Measurements from ENCODE around the gene TMEM44. TPM values are rescaled to one million over a fixed set of nuclear protein-coding genes. Genes with fewer than 3 reads are reported as not detected.
A peak's percentile ranks its signal among the peaks of the same experiment; 100 is the strongest.

Gene TMEM44
- total and polyA plus RNA-seq, 11 donors, result 3.8 to 8.5 (median 4.7) TPM

GRCh38 chr3:194596906-194597305, 36.3 kb downstream of the TMEM44 start:
- Histone ChIP-seq H3K27ac (no peak overlapping the region), H3K4me1 (peaks cover 0 to 21% (median 4%) of the 10 kb centered on the region in 12 donors), H3K9me3 (no peaks in the 10 kb centered on the region), H3K4me3 (no peak overlapping the region), H3K36me3 (peaks cover 0 to 5% (median 0%) of the 10 kb centered on the region in 9 donors), H3K27me3 (no peaks in the 10 kb centered on the region)
- TF ChIP-seq POLR2A (IDR thresholded peaks at IDR 0.05), result no peak
- peak in 1 of 4 donors; percentile 37 for ATAC-seq
- no peak for DNase-seq
- WGBS, 4 donors, result 81 to 86% (median 82%) methylated on average over 4 to 5 of the region's 5 CpGs
- intact Hi-C loops (cut with DNase I), result loop anchor here in 5 of 10 donors (5.0 to 10.0 kb wide), 2 partner anchors 125 to 262 kb away; no protein-coding TSS in a partner anchor

- WGBS, 4 donors, result 73 to 79% (median 76%) methylated on average over 10 of the region's 10 CpGs
- Histone ChIP-seq H3K9me3 (no peaks in the 10 kb centered on the region), H3K4me3 (no peak overlapping the region), H3K4me1 (peaks cover 0 to 26% (median 5%) of the 10 kb centered on the region in 12 donors), H3K27ac (peak overlapping the region in 2 of 12 donors; percentile 20 to 23), H3K27me3 (no peaks in the 10 kb centered on the region), H3K36me3 (peaks cover 0 to 28% (median 4%) of the 10 kb centered on the region in 9 donors)
- DNase-seq, result no peak
- peak in 3 of 4 donors; percentile 38 to 60 (median 55) for ATAC-seq
- intact Hi-C loops (cut with DNase I), result loop anchor here in 5 of 10 donors (1.0 to 10.0 kb wide), 2 partner anchors 121 to 258 kb away; no protein-coding TSS in a partner anchor
- TF ChIP-seq POLR2A (IDR thresholded peaks at IDR 0.05), result no peak
- no peak for TF ChIP-seq CTCF (IDR thresholded peaks at IDR 0.05)
These were observed 40.1 kb downstream of the TMEM44 start for GRCh38 chr3:194592798-194593752.

DNA sequence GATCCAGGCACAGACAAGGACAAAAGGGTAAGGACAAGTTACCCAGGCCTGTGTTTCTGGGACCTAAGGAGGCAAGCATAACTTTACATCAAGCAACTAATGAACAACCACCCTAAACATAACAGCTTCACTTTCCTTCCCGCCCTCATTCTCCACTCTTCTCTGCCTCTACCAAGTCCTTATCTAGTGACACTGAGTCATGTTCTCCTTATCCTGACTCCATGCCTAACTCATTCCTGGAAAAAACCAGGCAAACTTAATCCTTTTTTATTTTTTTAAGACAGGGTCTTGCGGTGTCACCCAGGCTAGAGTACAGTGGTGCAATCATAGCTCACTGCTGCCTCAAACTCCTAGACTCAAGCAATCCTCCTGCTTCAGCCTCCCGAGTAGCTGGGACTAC, 44.5 kb downstream of the TMEM44 start:
- intact Hi-C loops (cut with DNase I), result loop anchor here in 1 of 10 donors (10.0 kb wide), 1 partner anchor 254 kb away; no protein-coding TSS in a partner anchor
- H3K27ac ChIP-seq, result no peak overlapping the region
- no peak for DNase-seq

GRCh38 chr3:194588236-194588635, 45.0 kb downstream of the TMEM44 start:
- H3K4me3 ChIP-seq, result no peak overlapping the region
- H3K4me1 ChIP-seq, result peaks cover 0 to 57% (median 18%) of the 10 kb centered on the region in 12 donors
- ATAC-seq (no peak), DNase-seq (no peak)
- no peaks in the 10 kb centered on the region for H3K9me3 ChIP-seq
- no peaks in the 10 kb centered on the region for H3K27me3 ChIP-seq
- no peak for TF ChIP-seq POLR2A (IDR thresholded peaks at IDR 0.05)
- TF ChIP-seq CTCF (IDR thresholded peaks at IDR 0.05), result no peak
- WGBS, 4 donors, result 85 to 93% (median 89%) methylated on average over 13 of the region's 13 CpGs
- intact Hi-C loops (cut with DNase I), result loop anchor here in 1 of 10 donors (10.0 kb wide), 1 partner anchor 253 kb away; no protein-coding TSS in a partner anchor
- no peak overlapping the region for H3K27ac ChIP-seq
- peaks cover 0 to 35% (median 9%) of the 10 kb centered on the region in 9 donors for H3K36me3 ChIP-seq

More for the DNA sequence above, 44.5 kb downstream of the TMEM44 start:
- 87 to 93% (median 90%) methylated on average over 3 of the region's 3 CpGs for WGBS, 4 donors
- no peak for TF ChIP-seq POLR2A (IDR thresholded peaks at IDR 0.05)
- TF ChIP-seq CTCF (IDR thresholded peaks at IDR 0.05), result no peak
- H3K4me3 ChIP-seq, result no peak overlapping the region
- no peaks in the 10 kb centered on the region for H3K9me3 ChIP-seq
- ATAC-seq, result no peak
- H3K4me1 ChIP-seq, result peaks cover 0 to 60% (median 21%) of the 10 kb centered on the region in 12 donors
- peaks cover 0 to 35% (median 9%) of the 10 kb centered on the region in 9 donors for H3K36me3 ChIP-seq
- H3K27me3 ChIP-seq, result no peaks in the 10 kb centered on the region

Data from heart left ventricle (tissue), 16 donors.